Lung (tissue), 12 donors: ENCODE results near the gene C21orf91. TPM values are rescaled to one million over a fixed set of nuclear protein-coding genes. Genes with fewer than 3 reads are reported as not detected.

ENCODE experiments used
- ATAC-seq: fragments of 200-7000 bp; cut with Tn5 transposase; one replicate; pipeline ENCODE4 v1.9.1; 2020; ENCODE audit warnings: moderate number of reproducible peaks; ENCODE audit not compliant: insufficient read depth, low FRiP score
- DNase-seq, 3 donors: peaks; one replicate each; pipeline ENCODE4 v3.0.0-alpha.2; 2013 to 2017
- H3K27ac ChIP-seq, 2 donors: one replicate each; pipeline ENCODE4 v1.5.1; 2013; ENCODE audit warnings: mild to moderate bottlenecking in 2 of 2, moderate library complexity in 2 of 2, control low read depth in 1 of 2, inconsistent platforms in 1 of 2, low read depth in 1 of 2, low read length in 1 of 2
- H3K27me3 ChIP-seq, 3 donors: one replicate each; pipeline ENCODE4 v1.5.1; 2013; ENCODE audit warnings: low read length in 2 of 3; ENCODE audit not compliant: control insufficient read depth in 3 of 3, insufficient read depth in 3 of 3
- H3K36me3 ChIP-seq, 4 donors: one replicate each; pipeline ENCODE4 v1.5.1; 2013; ENCODE audit warnings: low read length in 4 of 4, mild to moderate bottlenecking in 1 of 4, moderate library complexity in 1 of 4; ENCODE audit not compliant: control insufficient read depth in 4 of 4, insufficient read depth in 4 of 4
- H3K4me1 ChIP-seq, 5 donors: one replicate each; pipeline ENCODE4 v1.5.1; 2013; ENCODE audit warnings: low read length in 5 of 5, mild to moderate bottlenecking in 2 of 5, moderate library complexity in 1 of 5; ENCODE audit not compliant: control insufficient read depth in 5 of 5, insufficient read depth in 5 of 5
- H3K4me3 ChIP-seq: one replicate; pipeline ENCODE4 v1.5.1; 2013; ENCODE audit warnings: mild to moderate bottlenecking, control low read depth, moderate library complexity
- H3K9ac ChIP-seq, 2 donors: one replicate each; pipeline ENCODE4 v1.5.1; 2013; ENCODE audit warnings: low read length in 2 of 2, control low read depth in 1 of 2; ENCODE audit not compliant: insufficient read depth in 1 of 2
- H3K9me3 ChIP-seq, 4 donors: one replicate each; pipeline ENCODE4 v1.5.1; 2013; ENCODE audit warnings: low read length in 3 of 4, mild to moderate bottlenecking in 1 of 4, moderate library complexity in 1 of 4; ENCODE audit not compliant: control insufficient read depth in 4 of 4, insufficient read depth in 3 of 4
- WGBS, 2 donors: extraction: QIAGEN DNeasy Blood & Tissue Kit; methylation state at CpG; one replicate each; pipeline ENCODE4 v1.1.7; 2013; 5-methylcytosine and 5-hydroxymethylcytosine counted together
- polyA plus RNA-seq, 2 donors: library from polyadenylated mRNA; stranded (reverse); fragments of 200-250 nt; gene quantifications; one replicate each; pipeline ENCODE4 v1.2.1, GENCODE V29; 2013
- total RNA-seq, 2 donors: library from RNA; depleted of rRNA in 1 of 2; stranded (reverse); fragments of >200 nt in 1 of 2; gene quantifications; one replicate each; pipeline ENCODE4 v1.2.1, GENCODE V29; 2014 to 2021
- TF ChIP-seq, protein P1 (sequence below): IDR thresholded peaks from 2 replicates; pipeline ENCODE4 v1.5.1; 2012; ENCODE audit warnings: mild to moderate bottlenecking; ENCODE audit errors: control extremely low read depth, extremely low read depth
- donor health status: control.
- donor health status: control.
- donor health status: Bipolar disorder and iron deficiency.
- donor health status: healthy.
- donor health status: DM: yes; HTN: yes; CAD: no.

Gene C21orf91
- total and polyA plus RNA-seq, 4 donors = 2.8 to 19.0 (median 10.2) TPM

GRCh38 chr21:17785403-17785788, 33.8 kb downstream of the C21orf91 start:
- TF ChIP-seq, protein P1, sequence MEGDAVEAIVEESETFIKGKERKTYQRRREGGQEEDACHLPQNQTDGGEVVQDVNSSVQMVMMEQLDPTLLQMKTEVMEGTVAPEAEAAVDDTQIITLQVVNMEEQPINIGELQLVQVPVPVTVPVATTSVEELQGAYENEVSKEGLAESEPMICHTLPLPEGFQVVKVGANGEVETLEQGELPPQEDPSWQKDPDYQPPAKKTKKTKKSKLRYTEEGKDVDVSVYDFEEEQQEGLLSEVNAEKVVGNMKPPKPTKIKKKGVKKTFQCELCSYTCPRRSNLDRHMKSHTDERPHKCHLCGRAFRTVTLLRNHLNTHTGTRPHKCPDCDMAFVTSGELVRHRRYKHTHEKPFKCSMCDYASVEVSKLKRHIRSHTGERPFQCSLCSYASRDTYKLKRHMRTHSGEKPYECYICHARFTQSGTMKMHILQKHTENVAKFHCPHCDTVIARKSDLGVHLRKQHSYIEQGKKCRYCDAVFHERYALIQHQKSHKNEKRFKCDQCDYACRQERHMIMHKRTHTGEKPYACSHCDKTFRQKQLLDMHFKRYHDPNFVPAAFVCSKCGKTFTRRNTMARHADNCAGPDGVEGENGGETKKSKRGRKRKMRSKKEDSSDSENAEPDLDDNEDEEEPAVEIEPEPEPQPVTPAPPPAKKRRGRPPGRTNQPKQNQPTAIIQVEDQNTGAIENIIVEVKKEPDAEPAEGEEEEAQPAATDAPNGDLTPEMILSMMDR = no peak
- Histone ChIP-seq H3K27me3 (no peaks in the 10 kb centered on the region), H3K36me3 (peaks cover 2 to 20% (median 12%) of the 10 kb centered on the region in 4 donors), H3K4me3 (no peak overlapping the region), H3K9ac (no peak overlapping the region), H3K4me1 (peaks cover 0 to 4% (median 0%) of the 10 kb centered on the region in 5 donors), H3K9me3 (peaks cover 0 to 2% (median 0%) of the 10 kb centered on the region in 4 donors), H3K27ac (no peak overlapping the region)
- no peak for ATAC-seq
- WGBS, 2 donors = 97 to 98% methylated on average over 2 of the region's 2 CpGs
- DNase-seq = no peak

GRCh38 chr21:17784604-17785402, 34.4 kb downstream of the C21orf91 start:
- peaks cover 2 to 20% (median 12%) of the 10 kb centered on the region in 4 donors for H3K36me3 ChIP-seq
- H3K4me1 ChIP-seq = peaks cover 0 to 4% (median 0%) of the 10 kb centered on the region in 5 donors
- no peak overlapping the region for H3K27ac ChIP-seq
- no peaks in the 10 kb centered on the region for H3K27me3 ChIP-seq
- DNase-seq = no peak
- 52 to 70% methylated on average over 6 of the region's 6 CpGs for WGBS, 2 donors
- H3K9me3 ChIP-seq = peaks cover 0 to 2% (median 0%) of the 10 kb centered on the region in 4 donors
- ATAC-seq = no peak
- TF ChIP-seq, protein P1 = no peak
- H3K4me3 ChIP-seq = no peak overlapping the region
- H3K9ac ChIP-seq = no peak overlapping the region

- ATAC-seq = peak; percentile 42
- Histone ChIP-seq H3K4me3 (no peak overlapping the region), H3K27me3 (no peaks in the 10 kb centered on the region), H3K4me1 (peaks cover 0 to 4% (median 0%) of the 10 kb centered on the region in 5 donors), H3K27ac (no peak overlapping the region), H3K36me3 (peaks cover 2 to 20% (median 12%) of the 10 kb centered on the region in 4 donors), H3K9ac (no peak overlapping the region), H3K9me3 (peaks cover 0 to 2% (median 0%) of the 10 kb centered on the region in 4 donors)
- 37 to 58% methylated on average over 5 of the region's 5 CpGs for WGBS, 2 donors
- DNase-seq = no peak
- TF ChIP-seq, protein P1 = no peak
These were observed 35.0 kb downstream of the C21orf91 start for GRCh38 chr21:17784180-17784598.
